Stimulated activated CD8-positive, alpha-beta memory T cell treated with anti-CD3 and anti-CD28 coated beads, Interleukin-15, amount 100 ng/mL, for 24 hours (primary cell): Measurements from ENCODE around the gene N4BP2L2.

Source experiments
- DNase-seq: peaks from one replicate; pipeline ENCODE4 v3.0.0-alpha.2; 2020; ENCODE audit warnings: low read depth

Gene N4BP2L2

GRCh38 chr13:32530841-32531253 is 7.7 kb downstream of the N4BP2L2 start:
- DNase-seq: no peak

- no peak for DNase-seq
These were observed 10.2 kb downstream of the N4BP2L2 start for GRCh38 chr13:32528358-32528757.

- no peak for DNase-seq
These were observed 11.4 kb downstream of the N4BP2L2 start for GRCh38 chr13:32527151-32527550.

DNA sequence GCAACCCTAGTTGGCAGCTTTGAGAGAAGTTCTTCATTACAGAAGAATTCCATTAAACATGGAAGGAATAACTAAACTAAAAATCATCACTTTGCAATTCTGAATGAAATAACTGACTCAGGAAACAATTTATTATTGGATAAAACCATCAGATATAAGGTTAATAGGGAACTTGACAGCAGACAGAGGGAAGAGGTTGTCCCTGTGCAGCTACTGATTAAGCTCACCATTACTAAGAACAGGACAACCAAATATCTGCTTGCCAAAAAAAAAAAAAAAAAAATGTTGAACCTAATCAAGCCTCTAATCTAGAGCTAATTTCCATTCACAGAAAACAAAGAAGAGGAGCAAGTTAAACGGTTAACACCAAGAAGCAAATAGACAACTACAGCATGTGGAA is 12.8 kb downstream of the N4BP2L2 start:
- DNase-seq: no peak

DNA sequence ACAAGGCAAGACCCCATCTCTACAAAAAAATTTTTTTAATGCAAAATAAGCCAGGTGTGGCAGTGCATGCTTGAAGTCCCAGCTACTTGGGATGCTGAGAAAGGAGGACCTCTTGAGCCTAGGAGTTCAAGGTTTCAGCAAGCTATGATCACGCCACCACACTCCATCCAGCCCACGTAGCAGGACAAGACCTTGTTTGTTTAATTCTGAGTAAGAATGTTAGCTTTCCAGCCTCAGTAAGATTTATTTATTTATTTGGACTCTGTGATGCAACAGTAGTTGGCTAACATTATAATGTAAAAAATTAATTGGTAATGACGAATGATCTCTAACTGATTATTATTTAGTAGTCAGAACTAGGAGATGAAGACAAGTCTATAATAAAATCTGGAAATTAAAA is 23.3 kb downstream of the N4BP2L2 start:
- no peak for DNase-seq

DNA sequence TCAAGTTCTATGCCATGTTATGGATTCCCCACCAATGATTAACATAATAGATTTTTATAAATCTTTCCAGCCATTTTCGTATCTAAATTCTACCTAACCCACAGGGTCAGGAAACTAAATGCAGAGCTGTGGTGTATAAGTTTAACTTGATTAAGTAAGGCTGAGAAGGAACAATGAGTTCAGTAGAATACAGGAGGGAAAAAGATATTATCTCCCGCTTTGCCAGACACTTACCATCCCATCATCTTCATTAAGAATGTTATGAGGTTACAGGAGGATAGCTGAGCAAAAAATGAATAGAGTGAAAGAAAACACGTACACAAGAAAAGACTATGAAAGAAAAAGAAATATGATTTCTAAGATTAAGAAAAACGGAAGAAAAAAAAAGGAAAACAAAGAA is 27.1 kb downstream of the N4BP2L2 start:
- no peak for DNase-seq

GRCh38 chr13:32504876-32505275 is 33.7 kb downstream of the N4BP2L2 start:
- no peak for DNase-seq

DNA sequence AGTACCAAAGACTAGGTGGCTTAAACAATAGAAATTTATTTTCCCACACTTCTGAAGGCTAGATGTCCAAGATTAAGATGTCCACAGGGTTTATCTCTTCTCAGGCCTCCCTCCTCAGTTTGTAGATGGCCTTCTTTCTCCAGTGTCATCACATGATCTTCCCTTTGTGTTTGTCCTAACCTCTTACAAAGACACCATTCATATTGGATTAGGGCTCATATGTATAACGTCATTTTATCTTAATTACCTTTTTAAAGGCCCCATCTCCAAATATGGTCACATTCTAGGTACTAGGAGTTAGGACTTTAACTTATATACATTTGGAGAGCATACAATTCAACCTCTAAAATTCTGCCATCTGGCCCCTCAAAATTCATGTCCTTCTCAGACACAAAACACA is 34.3 kb downstream of the N4BP2L2 start:
- DNase-seq: no peak

DNA sequence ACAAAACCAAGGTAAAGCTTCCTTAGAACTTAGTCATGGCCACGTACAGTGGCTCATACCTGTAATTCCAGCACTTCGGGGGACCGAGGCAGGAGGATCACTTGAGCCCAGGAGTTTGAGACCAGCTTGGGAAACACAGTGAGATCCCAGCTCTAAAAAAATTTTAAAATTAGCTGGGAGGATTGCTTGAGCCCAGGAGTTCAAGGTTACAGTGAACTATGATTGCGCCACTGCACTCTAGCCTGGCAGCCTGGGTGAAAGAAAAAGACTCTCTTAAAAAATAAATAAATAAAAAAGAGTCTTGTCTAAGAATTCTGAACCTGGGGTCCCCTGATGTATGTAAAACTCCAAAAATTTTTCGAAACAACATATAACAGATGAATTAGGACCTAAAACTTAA is 34.9 kb downstream of the N4BP2L2 start:
- DNase-seq: no peak

- DNase-seq: no peak
These were observed 37.5 kb downstream of the N4BP2L2 start for GRCh38 chr13:32501064-32501463.

DNA sequence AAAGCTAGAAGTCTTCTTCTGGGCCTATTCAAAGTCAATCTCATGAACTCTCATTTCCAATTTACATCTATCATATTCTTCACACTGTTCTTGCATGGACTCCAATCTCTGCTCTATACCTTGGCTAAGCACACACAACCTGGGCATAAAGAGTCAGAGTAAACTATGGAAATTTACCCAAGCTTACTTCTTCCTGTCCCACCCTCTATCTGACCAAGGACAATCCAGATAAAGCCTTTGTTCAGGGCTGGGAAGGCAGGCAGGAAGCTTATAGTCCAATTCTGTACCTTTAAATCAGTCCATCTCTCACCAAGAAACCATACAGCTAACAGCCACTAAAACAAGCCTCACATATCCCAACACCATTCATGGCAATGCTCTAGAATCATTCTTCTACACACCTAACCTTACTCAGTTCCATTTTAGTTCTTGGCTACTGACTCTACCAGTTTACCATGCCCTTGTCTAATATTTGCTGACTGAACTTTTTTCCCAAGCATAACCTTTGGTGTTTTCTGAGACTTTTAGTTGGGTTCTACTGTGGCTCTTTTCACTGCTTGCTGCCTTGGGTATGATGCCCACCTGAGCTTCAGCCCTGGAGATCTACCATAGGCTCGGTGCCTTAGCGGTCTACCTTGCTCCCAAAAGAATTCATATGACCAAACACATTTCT is 38.9 kb downstream of the N4BP2L2 start:
- no peak for DNase-seq

GRCh38 chr13:32497589-32497988 is 41.0 kb downstream of the N4BP2L2 start:
- no peak for DNase-seq

DNA sequence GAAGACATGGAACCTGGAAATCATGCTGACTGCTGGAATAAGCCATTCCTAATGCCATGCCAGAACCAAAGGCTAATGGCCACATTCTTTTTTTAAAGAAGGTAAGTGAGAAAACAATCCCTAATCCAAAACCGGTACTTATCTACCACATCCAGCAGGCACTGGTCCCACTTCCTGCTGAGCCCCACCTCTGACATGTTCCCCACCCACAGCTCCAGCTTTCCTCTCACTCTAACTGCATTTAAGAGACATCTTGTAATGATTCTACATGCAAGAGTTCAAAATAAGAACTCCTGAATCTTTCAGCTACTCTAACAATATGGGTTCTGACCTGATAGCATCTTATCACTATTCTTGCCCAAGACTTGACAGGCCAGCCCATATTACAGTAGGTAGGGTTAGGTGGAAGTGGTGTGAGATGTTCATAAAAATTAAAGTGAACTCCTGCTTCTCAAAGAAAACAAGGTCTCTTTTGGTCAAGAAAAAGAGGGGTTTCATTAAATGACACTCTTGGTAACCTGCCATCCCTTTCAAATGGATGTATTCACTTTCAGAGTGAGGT is 41.9 kb downstream of the N4BP2L2 start:
- no peak for DNase-seq

GRCh38 chr13:32495841-32496240 is 42.8 kb downstream of the N4BP2L2 start:
- DNase-seq: no peak

DNA sequence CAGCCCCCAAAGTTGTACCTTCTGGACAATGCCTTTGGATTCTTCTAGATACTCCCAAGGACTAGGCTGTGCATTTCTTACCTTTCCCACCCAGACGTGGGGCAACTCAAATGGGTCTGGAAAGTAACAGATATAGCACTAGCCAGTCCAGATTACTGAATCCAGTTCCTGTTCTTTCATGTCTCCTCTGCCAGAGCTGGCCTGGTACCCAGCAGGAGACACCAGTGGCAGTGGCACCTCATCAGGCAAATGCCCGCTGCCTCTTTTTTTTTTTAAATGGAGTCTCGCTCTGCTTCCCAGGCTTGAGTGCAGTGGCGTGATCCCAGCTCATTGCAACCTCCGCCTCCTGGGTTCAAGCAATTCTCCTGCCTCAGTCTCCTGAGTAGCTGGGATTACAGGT is 43.2 kb downstream of the N4BP2L2 start:
- DNase-seq: no peak

GRCh38 chr13:32491028-32491427 is 47.6 kb downstream of the N4BP2L2 start:
- DNase-seq: no peak

DNA sequence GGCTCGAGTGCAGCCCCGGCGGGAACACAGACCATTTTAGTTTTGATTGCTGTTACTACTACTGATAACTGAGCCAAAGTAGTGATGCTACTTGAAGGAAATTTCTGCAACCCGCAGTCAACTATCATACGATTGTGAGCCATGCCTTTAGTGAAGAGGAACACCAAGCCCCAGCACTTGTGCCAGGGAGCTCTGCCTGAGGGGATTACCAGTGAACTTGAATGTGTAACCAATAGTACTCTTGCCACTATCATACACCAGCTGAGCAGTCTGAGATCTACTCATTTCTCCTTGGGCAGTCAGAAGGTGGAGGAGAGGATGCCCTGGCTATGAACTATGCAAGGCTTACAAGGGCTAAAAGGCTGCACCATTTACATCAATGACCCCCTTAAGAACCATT is 61.7 kb downstream of the N4BP2L2 start:
- no peak for DNase-seq

GRCh38 chr13:32476021-32476731 is 62.4 kb downstream of the N4BP2L2 start:
- DNase-seq: no peak

DNA sequence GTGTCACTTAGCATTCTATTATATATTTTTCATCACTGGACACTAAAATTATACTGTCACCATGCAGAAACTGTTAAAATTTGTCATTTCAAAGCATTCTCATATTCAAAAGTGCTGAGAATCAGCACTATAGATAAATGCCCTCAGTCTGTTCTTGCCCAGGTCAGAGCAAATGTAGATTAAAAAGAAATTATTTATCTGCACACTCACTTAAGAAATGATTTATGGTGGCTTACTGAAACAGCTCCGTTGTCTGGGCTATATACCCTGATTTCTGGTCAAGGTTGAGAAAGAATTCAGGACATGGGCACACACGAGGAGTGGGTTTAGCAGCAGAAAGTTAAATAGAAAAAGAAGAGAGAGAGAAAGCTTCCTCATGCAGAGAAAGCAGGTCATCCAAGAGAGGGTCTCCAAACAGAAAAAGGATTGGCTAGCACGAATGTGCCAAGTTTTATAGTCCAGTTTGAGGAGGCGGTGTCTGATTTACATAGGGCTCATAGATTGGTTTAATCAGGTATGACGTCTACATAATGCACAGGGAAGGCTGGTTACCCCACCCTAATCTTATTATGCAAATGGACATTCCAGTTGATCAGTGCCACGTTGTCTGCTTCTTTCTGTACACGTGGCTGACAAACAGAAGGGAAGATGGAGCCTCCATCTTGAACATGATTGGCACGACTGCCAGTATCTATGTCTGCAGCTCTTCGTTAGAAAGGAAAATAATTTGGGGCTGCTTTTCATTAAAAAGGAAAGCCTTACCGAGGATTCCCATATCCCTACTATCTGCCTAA is 63.4 kb downstream of the N4BP2L2 start:
- no peak for DNase-seq

DNA sequence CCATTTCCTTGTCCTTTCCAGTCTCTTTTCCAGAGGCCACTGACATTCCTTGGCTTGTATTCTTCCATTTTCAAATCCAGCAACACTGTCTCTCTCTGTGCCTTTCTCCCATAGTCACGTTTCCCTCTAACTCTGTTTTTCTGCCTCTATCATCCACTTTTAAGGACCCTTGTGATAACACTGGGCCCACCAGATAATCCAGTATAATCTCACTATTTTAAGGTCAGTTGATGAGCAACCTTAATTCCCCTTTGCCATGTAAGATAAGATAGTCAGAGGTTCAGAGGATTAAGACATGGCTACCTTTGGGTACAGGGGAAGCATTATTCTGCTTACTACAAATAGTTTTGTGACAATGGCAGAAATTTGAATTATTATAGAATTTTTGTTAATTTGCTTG is 64.9 kb downstream of the N4BP2L2 start:
- DNase-seq: no peak

GRCh38 chr13:32472194-32472621 is 66.4 kb downstream of the N4BP2L2 start:
- DNase-seq: no peak

- no peak for DNase-seq
These were observed 67.2 kb downstream of the N4BP2L2 start for GRCh38 chr13:32471187-32471922.
